GM11168 (cell line): ENCODE measurements around the gene CERT1.

ENCODE experiments used
- in situ Hi-C: fragments of 300-500 bp; cut with MboI; formaldehyde crosslinking; loops from one replicate; pipeline ENCODE4 v1.12.0; 2022; ENCODE audit warnings: low sequenced_read_pairs; ENCODE audit not compliant: unreplicated experiment

CERT1 gene

GRCh38 chr5:75414241-75414640, 97.2 kb downstream of the CERT1 start:
- in situ Hi-C loops = no loop called here

GRCh38 chr5:75412111-75412990, 99.1 kb downstream of the CERT1 start:
- in situ Hi-C loops = no loop called here

GRCh38 chr5:75405296-75405695, 106.1 kb downstream of the CERT1 start:
- in situ Hi-C loops = no loop called here

GRCh38 chr5:75395277-75395676, 116.2 kb downstream of the CERT1 start:
- in situ Hi-C loops = no loop called here

GRCh38 chr5:75389430-75389829, 122.0 kb downstream of the CERT1 start:
- in situ Hi-C loops = no loop called here

GRCh38 chr5:75387806-75388205, 123.6 kb downstream of the CERT1 start:
- in situ Hi-C loops = no loop called here

- in situ Hi-C loops = no loop called here
Measured at GRCh38 chr5:75384218-75384617, 127.2 kb downstream of the CERT1 start.

- in situ Hi-C loops = no loop called here
Measured at GRCh38 chr5:75381456-75381855, 130.0 kb downstream of the CERT1 start.

- in situ Hi-C loops = no loop called here
Measured at GRCh38 chr5:75380099-75380498, 131.3 kb downstream of the CERT1 start.

- in situ Hi-C loops = no loop called here
Measured at GRCh38 chr5:75375414-75375813, 136.0 kb downstream of the CERT1 start.

GRCh38 chr5:75374394-75374814, 137.0 kb downstream of the CERT1 start:
- in situ Hi-C loops = no loop called here

GRCh38 chr5:75373862-75374261, 137.6 kb downstream of the CERT1 start:
- in situ Hi-C loops = no loop called here

GRCh38 chr5:75368391-75368790, 143.0 kb downstream of the CERT1 start:
- in situ Hi-C loops = no loop called here

GRCh38 chr5:75367401-75367800, 144.0 kb downstream of the CERT1 start:
- in situ Hi-C loops = no loop called here

- in situ Hi-C loops = no loop called here
Measured at GRCh38 chr5:75366787-75367186, 144.6 kb downstream of the CERT1 start.

GRCh38 chr5:75365740-75366139, 145.7 kb downstream of the CERT1 start:
- in situ Hi-C loops = no loop called here

GRCh38 chr5:75364571-75365280, 146.7 kb downstream of the CERT1 start:
- in situ Hi-C loops = no loop called here

- in situ Hi-C loops = no loop called here
Measured at GRCh38 chr5:75363726-75364495, 147.5 kb downstream of the CERT1 start.

- in situ Hi-C loops = no loop called here
Measured at GRCh38 chr5:75363111-75363510, 148.3 kb downstream of the CERT1 start.

GRCh38 chr5:75362474-75362975, 148.9 kb downstream of the CERT1 start:
- in situ Hi-C loops = no loop called here

- in situ Hi-C loops = no loop called here
Measured at GRCh38 chr5:75361310-75361709, 150.1 kb downstream of the CERT1 start.
